BE2C (cell line): ENCODE data around the gene SND1.

ENCODE experiments used
- DNase-seq: peaks from one replicate; pipeline ENCODE4 v3.0.0-alpha.2; 2020
- H3K27me3 ChIP-seq: fragments of 250-450 bp; sonication (Bioruptor Pico); 2 replicates; pipeline ENCODE4 v1.5.1; 2020; ENCODE audit warnings: mild to moderate bottlenecking
- H3K36me3 ChIP-seq: fragments of 250-450 bp; sonication (Bioruptor Pico); 2 replicates; pipeline ENCODE4 v1.5.1; 2020; ENCODE audit warnings: mild to moderate bottlenecking
- H3K4me1 ChIP-seq: fragments of 250-450 bp; sonication (Bioruptor Pico); 2 replicates; pipeline ENCODE4 v1.5.1; 2020
- H3K4me3 ChIP-seq: 2 replicates; pipeline ENCODE4 v1.5.1; 2011; ENCODE audit warnings: low read depth, low read length
- H3K9me3 ChIP-seq: fragments of 250-450 bp; sonication (Bioruptor Pico); 2 replicates; pipeline ENCODE4 v1.5.1; 2020
- TF ChIP-seq, protein P1 (sequence below): IDR thresholded peaks from 2 replicates; pipeline ENCODE4 v1.5.1; 2012; ENCODE audit warnings: mild to moderate bottlenecking, low read depth, low read length

Gene SND1

DNA sequence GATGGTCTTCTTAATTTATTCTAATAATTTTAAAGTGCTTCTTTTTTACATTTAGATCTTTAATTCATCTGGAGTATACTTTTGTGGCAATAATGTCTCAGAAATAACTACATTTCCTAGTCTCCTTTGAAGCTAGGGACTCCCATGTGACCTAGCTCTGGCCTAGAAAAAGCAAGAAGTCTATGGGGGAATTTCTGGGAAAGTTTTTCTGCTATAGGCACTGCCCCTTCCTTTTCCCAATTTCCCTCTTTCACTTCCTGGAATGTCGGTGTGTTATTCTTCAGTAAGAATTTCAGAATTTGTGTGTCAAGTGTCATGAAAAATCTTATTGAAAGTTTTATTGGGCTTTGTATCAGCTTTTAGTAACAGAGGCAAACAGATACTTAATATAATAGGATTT is 473.8 kb downstream of the SND1 start:
- Histone ChIP-seq H3K4me3 (no peak overlapping the region), H3K36me3 (no peaks in the 10 kb centered on the region), H3K4me1 (peaks cover 5% of the 10 kb centered on the region), H3K9me3 (no peaks in the 10 kb centered on the region), H3K27me3 (no peaks in the 10 kb centered on the region; the same call in 1 of the 2 replicates)
- TF ChIP-seq, protein P1, sequence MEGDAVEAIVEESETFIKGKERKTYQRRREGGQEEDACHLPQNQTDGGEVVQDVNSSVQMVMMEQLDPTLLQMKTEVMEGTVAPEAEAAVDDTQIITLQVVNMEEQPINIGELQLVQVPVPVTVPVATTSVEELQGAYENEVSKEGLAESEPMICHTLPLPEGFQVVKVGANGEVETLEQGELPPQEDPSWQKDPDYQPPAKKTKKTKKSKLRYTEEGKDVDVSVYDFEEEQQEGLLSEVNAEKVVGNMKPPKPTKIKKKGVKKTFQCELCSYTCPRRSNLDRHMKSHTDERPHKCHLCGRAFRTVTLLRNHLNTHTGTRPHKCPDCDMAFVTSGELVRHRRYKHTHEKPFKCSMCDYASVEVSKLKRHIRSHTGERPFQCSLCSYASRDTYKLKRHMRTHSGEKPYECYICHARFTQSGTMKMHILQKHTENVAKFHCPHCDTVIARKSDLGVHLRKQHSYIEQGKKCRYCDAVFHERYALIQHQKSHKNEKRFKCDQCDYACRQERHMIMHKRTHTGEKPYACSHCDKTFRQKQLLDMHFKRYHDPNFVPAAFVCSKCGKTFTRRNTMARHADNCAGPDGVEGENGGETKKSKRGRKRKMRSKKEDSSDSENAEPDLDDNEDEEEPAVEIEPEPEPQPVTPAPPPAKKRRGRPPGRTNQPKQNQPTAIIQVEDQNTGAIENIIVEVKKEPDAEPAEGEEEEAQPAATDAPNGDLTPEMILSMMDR, result no peak
- no peak for DNase-seq

GRCh38 chr7:128128401-128128800 is 476.4 kb downstream of the SND1 start:
- DNase-seq, result no peak
- Histone ChIP-seq H3K36me3 (no peaks in the 10 kb centered on the region), H3K27me3 (no peaks in the 10 kb centered on the region; the same call in 1 of the 2 replicates), H3K9me3 (no peaks in the 10 kb centered on the region), H3K4me3 (no peak overlapping the region), H3K4me1 (no peaks in the 10 kb centered on the region)
- TF ChIP-seq, protein P1, result no peak

DNA sequence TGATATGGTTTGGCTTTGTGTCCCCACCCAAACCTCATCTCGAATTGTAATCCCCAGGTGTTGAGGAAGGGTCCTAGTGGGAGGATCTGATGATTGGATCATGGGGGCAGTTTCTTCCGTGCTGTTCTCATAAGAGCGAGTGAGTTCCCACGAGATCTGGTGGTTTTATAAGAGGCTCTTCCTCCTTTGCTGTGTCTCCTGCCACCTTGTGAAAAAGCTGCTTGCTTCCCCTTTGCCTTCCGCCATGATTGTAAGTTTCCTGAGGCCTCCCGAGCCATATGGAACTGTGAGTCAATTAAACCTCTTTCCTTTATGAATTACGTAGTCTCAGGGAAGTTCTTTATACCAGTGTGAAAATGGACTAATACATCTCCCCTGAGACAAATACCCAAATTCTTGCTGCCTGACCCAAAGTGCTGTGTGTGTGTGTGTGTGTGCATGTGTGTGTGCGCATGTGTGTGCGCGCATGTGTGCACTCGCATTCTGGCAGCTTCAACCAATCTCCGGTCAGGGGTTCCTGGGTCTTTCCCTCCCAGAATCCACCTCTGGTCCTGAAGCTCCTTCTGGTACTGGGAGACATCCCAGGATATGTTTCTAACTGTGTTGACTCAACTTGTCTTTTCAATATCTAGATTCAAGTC is 477.4 kb downstream of the SND1 start:
- TF ChIP-seq, protein P1, result no peak
- no peak overlapping the region for H3K4me3 ChIP-seq
- no peaks in the 10 kb centered on the region; the same call in 1 of the 2 replicates for H3K27me3 ChIP-seq
- H3K4me1 ChIP-seq, result no peaks in the 10 kb centered on the region
- no peaks in the 10 kb centered on the region for H3K36me3 ChIP-seq
- H3K9me3 ChIP-seq, result no peaks in the 10 kb centered on the region
- DNase-seq, result no peak

DNA sequence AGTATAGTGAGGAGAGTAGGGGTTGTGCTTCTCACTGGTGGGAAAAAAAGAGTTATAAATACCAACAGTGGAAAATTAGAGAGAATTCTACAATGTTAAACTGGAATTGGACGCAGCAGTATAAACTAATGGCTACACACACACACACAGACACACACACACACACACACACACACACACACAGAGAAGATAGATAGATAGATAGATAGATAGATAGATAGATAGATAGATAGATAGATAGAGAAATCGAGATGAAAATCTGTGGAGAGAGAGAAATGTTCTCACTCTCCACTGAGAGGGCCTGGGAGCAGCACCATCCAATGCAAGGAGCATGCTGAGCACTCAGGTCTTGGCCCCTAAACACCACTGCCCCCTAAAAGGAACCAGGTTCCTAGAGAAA is 479.1 kb downstream of the SND1 start:
- H3K27me3 ChIP-seq, result no peaks in the 10 kb centered on the region; the same call in 1 of the 2 replicates
- H3K36me3 ChIP-seq, result no peaks in the 10 kb centered on the region
- no peak overlapping the region for H3K4me3 ChIP-seq
- TF ChIP-seq, protein P1, result no peak
- H3K9me3 ChIP-seq, result no peaks in the 10 kb centered on the region
- DNase-seq, result no peak
- no peaks in the 10 kb centered on the region; the same call in 1 of the 2 replicates for H3K4me1 ChIP-seq

- Histone ChIP-seq H3K9me3 (no peaks in the 10 kb centered on the region), H3K4me3 (no peak overlapping the region), H3K4me1 (no peaks in the 10 kb centered on the region; the same call in 1 of the 2 replicates), H3K27me3 (no peaks in the 10 kb centered on the region; the same call in 1 of the 2 replicates), H3K36me3 (no peaks in the 10 kb centered on the region)
- no peak for DNase-seq
- TF ChIP-seq, protein P1, result no peak
These were observed 479.7 kb downstream of the SND1 start for GRCh38 chr7:128131731-128132130.

DNA sequence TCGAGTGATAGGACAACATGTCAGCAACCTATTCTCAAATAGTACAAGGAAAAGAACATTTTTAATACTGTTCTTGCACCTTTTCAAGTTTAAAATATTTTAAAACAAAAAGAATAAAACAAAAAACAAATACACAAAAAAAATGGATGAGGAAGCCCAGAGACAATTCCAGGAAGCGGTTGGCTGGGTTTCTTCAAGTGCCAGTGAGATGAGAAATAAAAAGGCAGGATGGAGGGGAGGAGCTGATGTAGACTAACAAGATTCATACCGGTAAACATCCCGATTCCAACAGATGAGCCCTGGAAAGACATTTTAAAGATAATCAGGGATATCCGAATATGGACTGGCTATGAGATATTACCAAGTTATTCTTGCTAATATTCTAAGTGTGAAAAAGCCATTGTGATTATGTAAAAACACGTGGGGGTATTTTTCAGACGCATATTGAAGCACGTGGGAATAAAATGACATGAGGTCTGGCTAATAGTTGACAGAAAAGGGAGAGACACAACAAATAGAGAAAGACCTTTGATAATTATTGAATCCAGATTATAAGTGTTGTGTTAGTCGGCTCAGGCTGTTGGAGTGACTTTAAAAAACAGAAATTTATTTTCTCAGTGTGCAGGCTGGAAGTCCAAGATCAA is 480.6 kb downstream of the SND1 start:
- Histone ChIP-seq H3K9me3 (no peaks in the 10 kb centered on the region), H3K4me1 (no peaks in the 10 kb centered on the region; the same call in 1 of the 2 replicates), H3K27me3 (no peaks in the 10 kb centered on the region; the same call in 1 of the 2 replicates), H3K4me3 (no peak overlapping the region), H3K36me3 (no peaks in the 10 kb centered on the region)
- no peak for DNase-seq
- TF ChIP-seq, protein P1, result no peak
